Endothelial cell of umbilical vein (primary cell): ENCODE results near the gene ZNF202. TPM values are rescaled to one million over a fixed set of nuclear protein-coding genes. Genes with fewer than 3 reads are reported as not detected.

Experiments
- BruUV-seq: library from RNA; stranded (reverse); fragments of 400-500 nt; replicated peaks from 2 replicates; lab custom pipeline; 2021; lab: Mats Ljungman, UMichigan
- CTCF ChIA-PET: fragments of 300-600, 350-600 bp; sonication (Branson Sonifier 250); formaldehyde crosslinking; loops from one replicate; lab custom pipeline; 2021; ENCODE audit warnings: antibody characterized with exemption, inconsistent platforms; lab: Charles Lee
- POLR2A ChIA-PET: fragments of 300-600, 350-600 bp; sonication (Branson Sonifier 250); formaldehyde crosslinking; loops from one replicate; lab custom pipeline; 2021; ENCODE audit warnings: antibody characterized with exemption, inconsistent platforms; lab: Charles Lee
- DNase-seq: peaks from one replicate; pipeline ENCODE4 v3.0.0-alpha.2; 2011; ENCODE audit warnings: low read depth, low spot score
- FAIRE-seq: peaks from 2 replicates; lab custom pipeline; 2011; peaks lifted over from hg19 to GRCh38; lab: Jason Lieb, UNC
- H2AFZ ChIP-seq: 2 replicates; pipeline ENCODE4 v1.6.0; 2012; ENCODE audit warnings: low read depth, low read length, control low read depth, inconsistent platforms
- H3K27ac ChIP-seq: 2 replicates; pipeline ENCODE4 v1.5.1; 2011; ENCODE audit warnings: low read depth, mild to moderate bottlenecking, control low read depth, low read length, moderate library complexity; ENCODE audit not compliant: insufficient read depth
- H3K27me3 ChIP-seq, 2 experiments: 2 replicates each; pipeline versions ENCODE4 v1.6.0 to v1.6.1; 2011; ENCODE audit warnings: low read length in 2 of 2, mixed read lengths in 1 of 2; ENCODE audit not compliant: control insufficient read depth in 2 of 2, insufficient read depth in 2 of 2
- H3K36me3 ChIP-seq, 2 experiments: 2 replicates in 1 of 2; 3 replicates in 1 of 2; pipeline ENCODE4 v1.5.1; 2011; ENCODE audit warnings: low read length in 2 of 2, mild to moderate bottlenecking in 1 of 2, moderate library complexity in 1 of 2; ENCODE audit not compliant: control insufficient read depth in 2 of 2, insufficient read depth in 2 of 2; ENCODE audit errors: extremely low read depth in 1 of 2
- H3K4me1 ChIP-seq: 3 replicates; pipeline ENCODE4 v1.5.1; 2011; ENCODE audit warnings: mild to moderate bottlenecking, low read length; ENCODE audit not compliant: control insufficient read depth, insufficient read depth; ENCODE audit errors: extremely low read depth
- H3K4me2 ChIP-seq: 2 replicates; pipeline ENCODE4 v1.6.1; 2011; ENCODE audit warnings: low read length, control low read depth, mixed read lengths; ENCODE audit not compliant: insufficient read depth
- H3K4me3 ChIP-seq, 3 experiments: fragments of 200-600 bp in 1 of 3; sonication (generic), shearing (Covaris generic) in 1 of 3; replicated peaks in 1 of 3; 2 replicates each; pipeline ENCODE4 v1.5.1; 2011 to 2016; ENCODE audit warnings: control low read depth in 3 of 3, low read length in 3 of 3, mild to moderate bottlenecking in 2 of 3, inconsistent platforms in 1 of 3, low read depth in 1 of 3, moderate library complexity in 1 of 3; ENCODE audit not compliant: insufficient read depth in 1 of 3
- H3K79me2 ChIP-seq: 2 replicates; pipeline ENCODE4 v1.6.0; 2012; ENCODE audit warnings: low read length, inconsistent platforms; ENCODE audit not compliant: control insufficient read depth, insufficient read depth
- H3K9ac ChIP-seq: replicated peaks from 2 replicates; pipeline ENCODE3; 2011; ENCODE audit warnings: low read length, control low read depth; ENCODE audit not compliant: insufficient read depth; ENCODE audit errors: extremely low read depth
- H3K9me1 ChIP-seq: replicated peaks from 3 replicates; pipeline ENCODE4 v1.6.0; 2011; ENCODE audit warnings: mild to moderate bottlenecking, low read length; ENCODE audit not compliant: control insufficient read depth, insufficient read depth; ENCODE audit errors: extremely low read depth
- H3K9me3 ChIP-seq: replicated peaks from 2 replicates; pipeline ENCODE4 v1.5.1; 2012; ENCODE audit warnings: low read length, inconsistent platforms; ENCODE audit not compliant: control insufficient read depth, insufficient read depth
- H4K20me1 ChIP-seq: replicated peaks from 2 replicates; pipeline ENCODE3; 2011; ENCODE audit warnings: mild to moderate bottlenecking, low read length; ENCODE audit not compliant: control insufficient read depth, insufficient read depth; ENCODE audit errors: extremely low read depth
- CTCF ChIP-seq, 2 donors: IDR thresholded peaks; 1 replicate in 1 of 2; 2 replicates in 1 of 2; pipeline ENCODE4 v1.5.1; 2011; ENCODE audit warnings: low read length in 2 of 2, mild to moderate bottlenecking in 2 of 2, moderate library complexity in 2 of 2, control low read depth in 1 of 2, inconsistent platforms in 1 of 2, low read depth in 1 of 2; ENCODE audit not compliant: insufficient read depth in 1 of 2; ENCODE audit errors: extremely low read depth in 1 of 2
- EZH2 ChIP-seq: IDR thresholded peaks from 2 replicates; pipeline ENCODE4 v1.6.1; 2012; ENCODE audit warnings: borderline replicate concordance, low read depth, mild to moderate bottlenecking, moderate library complexity, low read length, inconsistent platforms; ENCODE audit not compliant: severe bottlenecking
- FOS ChIP-seq: IDR thresholded peaks from 2 replicates; pipeline ENCODE4 v1.6.1; 2011; ENCODE audit warnings: mild to moderate bottlenecking, low read length, moderate library complexity, borderline replicate concordance; ENCODE audit not compliant: insufficient read depth
- GATA2 ChIP-seq: IDR thresholded peaks from 2 replicates; pipeline ENCODE4 v1.7.0; 2011; ENCODE audit warnings: low read depth, mild to moderate bottlenecking, moderate library complexity, mixed read lengths, low read length; ENCODE audit not compliant: insufficient read length, insufficient read depth
- JUN ChIP-seq: IDR thresholded peaks from 2 replicates; pipeline ENCODE4 v1.6.1; 2011; ENCODE audit warnings: borderline replicate concordance, low read depth; ENCODE audit not compliant: insufficient read length, insufficient read depth
- MAX ChIP-seq: IDR thresholded peaks from 2 replicates; pipeline ENCODE4 v1.6.1; 2011; ENCODE audit not compliant: insufficient read depth, insufficient read length
- MYC ChIP-seq: IDR thresholded peaks from one replicate; pipeline ENCODE4 v1.6.1; 2011; ENCODE audit warnings: mild to moderate bottlenecking, low read depth, low read length
- POLR2A ChIP-seq: IDR thresholded peaks from 2 replicates; pipeline ENCODE4 v1.6.1; 2012; ENCODE audit warnings: low read depth, mild to moderate bottlenecking, control low read depth, low read length
- POLR2AphosphoS5 ChIP-seq: IDR thresholded peaks from 2 replicates; pipeline ENCODE4 v1.6.1; 2012; ENCODE audit warnings: low read depth, mild to moderate bottlenecking, control low read depth, low read length, moderate library complexity; ENCODE audit not compliant: insufficient read depth
- dilution Hi-C: fragments of 300-500 bp; cut with MboI; formaldehyde crosslinking; loops from one replicate; pipeline ENCODE4 v1.15.0; 2019; ENCODE audit warnings: low sequenced_read_pairs; ENCODE audit not compliant: extremely low pct_ligation_motif_present
- intact Hi-C: fragments of 100-400 bp; cut with micrococcal nuclease; formaldehyde crosslinking; loops from one replicate; pipeline ENCODE4 v1.10.0; 2022
- polyA plus RNA-seq, 4 experiments: library from polyadenylated mRNA; depleted of rRNA in 3 of 4; stranded (reverse) in 3 of 4; unstranded in 1 of 4; fragments of >200 nt; gene quantifications; 2 replicates each; pipeline versions ENCODE4 v1.2.1 to v1.2.3, GENCODE V29; 2011 to 2012; ENCODE audit warnings: missing spikeins in 1 of 4
- total RNA-seq: library from RNA; stranded (reverse); gene quantifications from 2 replicates; pipeline ENCODE4 v1.2.3, GENCODE V29; 2021

Gene ZNF202
- total and polyA plus RNA-seq, 2 donors (not counting 3 experiments of a cell fraction or from before 2014, with no cell fraction given): 6.5 to 12.3 TPM

DNA sequence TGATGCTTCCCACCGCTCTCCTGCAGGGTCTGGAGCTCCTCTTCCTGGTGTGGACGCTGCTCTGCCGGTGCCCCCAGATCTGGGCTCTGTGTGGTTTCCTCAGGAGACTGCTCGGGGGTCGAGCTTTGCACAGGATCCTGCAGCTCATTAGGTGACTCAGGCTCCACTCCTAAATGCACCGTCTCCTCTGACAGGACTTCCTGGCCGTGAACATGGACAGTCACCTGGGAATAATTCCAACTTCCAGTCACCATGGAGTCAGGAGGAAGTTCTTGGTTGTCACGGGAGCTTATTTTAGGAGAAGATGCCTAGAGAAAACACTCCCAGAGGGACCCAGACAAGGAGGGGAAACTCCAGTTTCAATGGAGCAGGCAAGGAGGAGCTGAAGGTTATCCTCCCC is 11.9 kb downstream of the ZNF202 start:
- intact Hi-C loops (no loop called here), dilution Hi-C loops (no loop called here)
- no peaks in the 10 kb centered on the region for H3K9me3 ChIP-seq
- no peak overlapping the region for H3K27ac ChIP-seq
- H3K4me1 ChIP-seq: peaks cover 4% of the 10 kb centered on the region
- H4K20me1 ChIP-seq: peaks cover 2% of the 10 kb centered on the region
- H3K9ac ChIP-seq: no peak overlapping the region
- ChIA-PET POLR2A (no interaction called here), CTCF (interaction anchor here (1.6 to 2.1 kb wide), 2 partner anchors 18 to 21 kb away, joined by 9 to 11 read pairs; no protein-coding TSS in a partner anchor)
- no peaks in the 10 kb centered on the region for H3K9me1 ChIP-seq
- peaks cover 38 to 40% of the 10 kb centered on the region in 2 experiments for H3K36me3 ChIP-seq
- H3K4me3 ChIP-seq: no peak overlapping the region
- BruUV-seq: no TSS peak
- no peak overlapping the region for H2AFZ ChIP-seq
- no peak for FAIRE-seq
- H3K79me2 ChIP-seq: peaks cover 21% of the 10 kb centered on the region
- H3K4me2 ChIP-seq: no peak overlapping the region
- no peaks in the 10 kb centered on the region for H3K27me3 ChIP-seq
- TF ChIP-seq POLR2AphosphoS5: no peak
- TF ChIP-seq EZH2: no peak
- TF ChIP-seq GATA2: no peak
- TF ChIP-seq MYC: no peak
- no peak for TF ChIP-seq FOS
- TF ChIP-seq MAX: no peak
- TF ChIP-seq JUN: no peak
- TF ChIP-seq POLR2A: no peak
- TF ChIP-seq CTCF (IDR thresholded peaks at IDR 0.05; ENCODE audit: extremely low read depth in 1 of 2, insufficient read depth in 1 of 2, low read depth in 1 of 2, low read length in 2 of 2): no peak
- DNase-seq: no peak
